HTR-8/SVneo (cell line): Measurements from ENCODE around the gene SOX13.
"Not testable (repeated sequence)": the region's sequence is repeated elsewhere in the genome, so short reads cannot be mapped to it uniquely, and the experiment has no call there.

Experiments
- DNase-seq: peaks from one replicate; pipeline ENCODE4 v3.0.0; 2011; ENCODE audit warnings: low spot score, mixed read lengths; ENCODE audit not compliant: insufficient read length
- FAIRE-seq: peaks from 2 replicates; lab custom pipeline; 2011; peaks lifted over from hg19 to GRCh38; lab: Jason Lieb, UNC

The SOX13 gene

GRCh38 chr1:204072931-204073836 is at the start of gene SOX13:
TSS of gene SOX13 (plus strand) at chr1:204073115. CDS start at chr1:204112916, 39,801 bp downstream.
- FAIRE-seq = peak; percentile 40
- DNase-seq = peak; percentile 89

- DNase-seq (no peak), FAIRE-seq (no peak)
These were observed 46.8 kb upstream of the SOX13 start for GRCh38 chr1:204025917-204026707.

GRCh38 chr1:204027446-204027845 is 45.5 kb upstream of the SOX13 start:
- FAIRE-seq = no peak
- no peak for DNase-seq

GRCh38 chr1:204029016-204029415 is 43.9 kb upstream of the SOX13 start:
- no peak for FAIRE-seq
- no peak for DNase-seq

- no peak for FAIRE-seq
- DNase-seq = no peak
These were observed 41.7 kb upstream of the SOX13 start for GRCh38 chr1:204031098-204031710.

GRCh38 chr1:204032642-204033235 is 40.2 kb upstream of the SOX13 start:
- no peak for DNase-seq
- FAIRE-seq = no peak

GRCh38 chr1:204033306-204033705 is 39.6 kb upstream of the SOX13 start:
- no peak for DNase-seq
- FAIRE-seq = no peak

- DNase-seq (no peak), FAIRE-seq (no peak)
These were observed 35.8 kb upstream of the SOX13 start for GRCh38 chr1:204036882-204037655.

- no peak for FAIRE-seq
- DNase-seq = no peak
These were observed 31.6 kb upstream of the SOX13 start for GRCh38 chr1:204041232-204041767.

GRCh38 chr1:204041803-204042505 is 31.0 kb upstream of the SOX13 start:
- no peak for DNase-seq
- no peak for FAIRE-seq

GRCh38 chr1:204042516-204042915 is 30.4 kb upstream of the SOX13 start:
- FAIRE-seq (no peak), DNase-seq (no peak)

GRCh38 chr1:204043680-204044079 is 29.2 kb upstream of the SOX13 start:
- DNase-seq (no peak), FAIRE-seq (no peak)

- no peak for FAIRE-seq
These were observed 28.5 kb upstream of the SOX13 start for GRCh38 chr1:204044448-204044847.

GRCh38 chr1:204045430-204045829 is 27.5 kb upstream of the SOX13 start:
- DNase-seq (no peak), FAIRE-seq (no peak)

More at GRCh38 chr1:204044448-204044847, 28.5 kb upstream of the SOX13 start:
- no peak for DNase-seq

GRCh38 chr1:204046346-204046745 is 26.6 kb upstream of the SOX13 start:
- no peak for FAIRE-seq
- no peak for DNase-seq

- DNase-seq, FAIRE-seq: not testable (repeated sequence)
These were observed 24.1 kb upstream of the SOX13 start for GRCh38 chr1:204048796-204049195.

- FAIRE-seq = no peak
- DNase-seq = no peak
These were observed 21.7 kb upstream of the SOX13 start for GRCh38 chr1:204051258-204051657.

- DNase-seq (no peak), FAIRE-seq (no peak)
These were observed 21.2 kb upstream of the SOX13 start for GRCh38 chr1:204051718-204052117.

- DNase-seq = no peak
- no peak for FAIRE-seq
These were observed 19.0 kb upstream of the SOX13 start for GRCh38 chr1:204053893-204054292.
